ENCODE results near the gene C1QTNF9B.
"Not testable (repeated sequence)": the region's sequence is repeated elsewhere in the genome, so short reads cannot be mapped to it uniquely, and the experiment has no call there.

GRCh38 chr13:23880493-23881401, 16.6 kb downstream of the C1QTNF9B start:
- TF ChIP-seq CTCF (conservative IDR thresholded peaks at IDR 0.05; ENCODE audit: low read depth in 2 of 2); POLR2AphosphoS5 (IDR thresholded peaks at IDR 0.05; ENCODE audit: low read depth): not testable (repeated sequence)

Data from GM23338 (cell line).